BLaER1 treated with 17β-estradiol and CSF1 and Interleukin-3, amounts not matched to agents 10 nM and 100 nM (cell line): Measurements from ENCODE around the gene TK2.

Experiments
- H3K27ac ChIP-seq, 11 experiments: shearing (Covaris generic); formaldehyde crosslinking; 2 replicates each; pipeline ENCODE4 v1.8.1; 2022
- H3K27me3 ChIP-seq, 11 experiments: shearing (Covaris generic); formaldehyde crosslinking; 2 replicates each; pipeline ENCODE4 v1.8.1; 2022
- H3K36me3 ChIP-seq, 11 experiments: shearing (Covaris generic); formaldehyde crosslinking; 2 replicates each; pipeline ENCODE4 v1.8.1; 2022
- H3K4me1 ChIP-seq, 10 experiments: shearing (Covaris generic); formaldehyde crosslinking; 2 replicates each; pipeline ENCODE4 v1.8.1; 2022
- H3K4me2 ChIP-seq, 11 experiments: shearing (Covaris generic); formaldehyde crosslinking; 2 replicates each; pipeline ENCODE4 v1.8.1; 2022
- H3K4me3 ChIP-seq, 10 experiments: shearing (Covaris generic); formaldehyde crosslinking; 2 replicates each; pipeline ENCODE4 v1.8.1; 2022
- H3K9ac ChIP-seq, 11 experiments: shearing (Covaris generic); formaldehyde crosslinking; 2 replicates each; pipeline ENCODE4 v1.8.1; 2022
- H3K9me3 ChIP-seq, 11 experiments: shearing (Covaris generic); formaldehyde crosslinking; replicated peaks in 1 of 11; 2 replicates each; pipeline ENCODE4 v1.8.1; 2022
- H4K20me1 ChIP-seq, 11 experiments: shearing (Covaris generic); formaldehyde crosslinking; 2 replicates each; pipeline ENCODE4 v1.8.1; 2022
- Cebpa-rat ChIP-seq, 11 experiments: shearing (Covaris generic); IDR thresholded peaks; 2 replicates each; pipeline ENCODE4 v1.8.1; 2022

TK2 gene

DNA sequence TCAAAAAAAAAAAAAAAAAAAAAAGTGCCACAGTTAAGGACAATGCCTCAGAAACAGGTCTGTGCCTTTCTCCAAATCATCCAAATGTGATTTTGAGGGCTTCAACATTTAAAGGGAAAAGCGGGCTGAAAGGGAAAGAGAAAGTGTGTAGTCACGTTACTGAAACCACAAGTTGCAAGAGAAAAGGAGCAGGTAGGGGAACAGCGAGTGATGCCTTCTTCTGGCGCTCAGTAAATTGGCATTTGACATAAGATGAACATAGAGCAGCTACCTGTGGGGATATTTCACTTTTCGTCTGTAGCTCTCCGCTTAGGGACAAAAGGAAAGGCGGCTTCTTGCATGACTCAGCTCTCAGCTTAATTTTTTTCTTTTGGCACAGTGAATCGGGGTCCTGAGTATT, 40.4 kb upstream of the TK2 start:
- Histone ChIP-seq H3K4me3 (peak overlapping the region; percentile 33 to 72 (median 65); a peak in 19 of 20 replicates), H3K27me3 (no peaks in the 10 kb centered on the region), H3K9me3 (no peaks in the 10 kb centered on the region), H3K36me3 (peaks cover 0 to 14% (median 0%) of the 10 kb centered on the region in 11 experiments; a peak in 2 of 22 replicates), H3K27ac (peak overlapping the region; percentile 21 to 91 (median 83); a peak in 18 of 22 replicates), H3K9ac (peak overlapping the region; percentile 39 to 85 (median 83); a peak in 20 of 22 replicates), H4K20me1 (no peaks in the 10 kb centered on the region), H3K4me2 (peak overlapping the region; percentile 83 to 98 (median 91)), H3K4me1 (peaks cover 75 to 85% (median 82%) of the 10 kb centered on the region in 10 experiments)
- no peak for TF ChIP-seq Cebpa-rat (IDR thresholded peaks at IDR 0.05)

DNA sequence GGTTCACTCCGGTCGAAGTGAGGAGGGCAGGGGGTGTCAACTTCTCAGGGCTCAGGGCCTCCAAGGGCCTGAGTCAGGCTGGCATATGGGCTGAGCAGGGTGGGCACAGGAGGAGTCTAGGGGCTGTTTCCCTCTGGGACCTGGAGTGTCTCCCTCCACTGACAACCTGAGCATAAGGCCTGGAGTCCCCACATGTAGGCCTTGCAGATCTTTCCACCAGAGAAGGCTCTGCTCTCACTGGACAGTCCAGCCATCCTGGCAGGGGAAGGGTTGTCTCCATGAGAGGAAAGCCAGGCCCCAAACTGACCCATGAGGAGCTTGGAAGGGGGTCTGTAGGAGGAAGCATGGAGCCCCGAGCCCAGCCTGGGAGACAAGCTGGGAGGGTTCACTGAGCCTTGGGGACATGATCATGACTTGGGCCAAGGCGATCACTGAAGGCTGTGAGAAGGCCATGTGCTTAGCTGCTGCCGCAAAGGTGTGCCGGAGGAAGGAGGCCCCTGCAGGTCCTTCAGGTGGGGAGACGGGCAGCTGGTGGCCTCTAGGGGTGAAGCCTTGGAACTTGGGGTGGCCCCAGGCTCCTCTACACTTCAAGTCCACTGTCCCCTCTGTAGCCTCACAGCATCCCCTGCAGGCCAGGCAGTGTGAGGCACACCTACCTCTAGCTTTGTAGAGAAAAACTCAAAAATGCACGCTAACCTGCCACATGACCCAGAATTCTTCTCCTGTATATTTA, 39.2 kb upstream of the TK2 start:
- Histone ChIP-seq H4K20me1 (no peaks in the 10 kb centered on the region), H3K4me2 (peak overlapping the region; percentile 83 to 98 (median 91)), H3K36me3 (peaks cover 0 to 14% (median 0%) of the 10 kb centered on the region in 11 experiments; a peak in 2 of 22 replicates), H3K4me1 (peaks cover 75 to 85% (median 82%) of the 10 kb centered on the region in 10 experiments), H3K4me3 (peak overlapping the region; percentile 9 to 72 (median 65); a peak in 16 of 20 replicates), H3K9ac (peak overlapping the region; percentile 59 to 85 (median 83); a peak in 20 of 22 replicates), H3K9me3 (no peaks in the 10 kb centered on the region), H3K27ac (peak overlapping the region in 10 of 11 experiments; percentile 60 to 91 (median 86); a peak in 20 of 22 replicates), H3K27me3 (no peaks in the 10 kb centered on the region)
- TF ChIP-seq Cebpa-rat (IDR thresholded peaks at IDR 0.05) = no peak

DNA sequence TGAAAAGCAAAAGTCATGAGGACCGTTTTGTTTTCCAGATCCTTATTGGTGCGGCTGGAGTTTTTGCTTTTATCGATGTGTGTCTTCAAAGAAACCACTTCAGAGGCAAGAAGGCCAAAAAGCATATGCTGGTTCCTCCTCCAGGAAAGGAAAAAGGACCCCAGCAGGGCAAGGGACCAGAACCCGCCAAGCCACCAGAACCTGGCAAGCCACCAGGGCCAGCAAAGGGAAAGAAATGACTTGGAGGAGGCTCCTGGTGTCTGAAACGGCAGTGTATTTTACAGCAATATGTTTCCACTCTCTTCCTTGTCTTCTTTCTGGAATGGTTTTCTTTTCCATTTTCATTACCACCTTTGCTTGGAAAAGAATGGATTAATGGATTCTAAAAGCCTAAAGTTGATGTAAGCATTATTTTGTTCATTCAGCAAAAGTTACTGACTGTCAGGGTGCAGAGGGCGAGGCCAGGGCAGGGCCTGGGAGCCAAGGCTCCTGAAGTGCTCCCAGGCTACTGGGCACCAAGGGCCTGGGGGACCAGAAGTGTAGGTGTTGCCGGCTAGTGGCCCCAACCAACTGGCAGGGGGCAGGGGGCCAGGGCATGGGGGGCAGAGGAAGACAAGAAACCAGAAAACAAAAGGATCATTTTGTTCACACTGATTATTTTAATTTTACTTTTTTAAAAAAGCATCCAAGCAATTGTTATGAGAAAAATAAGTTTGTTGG, 38.1 kb upstream of the TK2 start:
- no peak for TF ChIP-seq Cebpa-rat (IDR thresholded peaks at IDR 0.05)
- Histone ChIP-seq H3K27me3 (no peaks in the 10 kb centered on the region), H3K9me3 (no peaks in the 10 kb centered on the region), H3K4me3 (peak overlapping the region; percentile 37 to 72 (median 65); a peak in 19 of 20 replicates), H3K4me1 (peaks cover 78 to 90% (median 89%) of the 10 kb centered on the region in 10 experiments), H3K36me3 (peaks cover 0 to 14% (median 0%) of the 10 kb centered on the region in 11 experiments; a peak in 2 of 22 replicates), H3K9ac (peak overlapping the region; percentile 59 to 85 (median 83)), H3K27ac (peak overlapping the region; percentile 56 to 91 (median 85); a peak in 21 of 22 replicates), H3K4me2 (peak overlapping the region; percentile 83 to 98 (median 91)), H4K20me1 (no peaks in the 10 kb centered on the region)

DNA sequence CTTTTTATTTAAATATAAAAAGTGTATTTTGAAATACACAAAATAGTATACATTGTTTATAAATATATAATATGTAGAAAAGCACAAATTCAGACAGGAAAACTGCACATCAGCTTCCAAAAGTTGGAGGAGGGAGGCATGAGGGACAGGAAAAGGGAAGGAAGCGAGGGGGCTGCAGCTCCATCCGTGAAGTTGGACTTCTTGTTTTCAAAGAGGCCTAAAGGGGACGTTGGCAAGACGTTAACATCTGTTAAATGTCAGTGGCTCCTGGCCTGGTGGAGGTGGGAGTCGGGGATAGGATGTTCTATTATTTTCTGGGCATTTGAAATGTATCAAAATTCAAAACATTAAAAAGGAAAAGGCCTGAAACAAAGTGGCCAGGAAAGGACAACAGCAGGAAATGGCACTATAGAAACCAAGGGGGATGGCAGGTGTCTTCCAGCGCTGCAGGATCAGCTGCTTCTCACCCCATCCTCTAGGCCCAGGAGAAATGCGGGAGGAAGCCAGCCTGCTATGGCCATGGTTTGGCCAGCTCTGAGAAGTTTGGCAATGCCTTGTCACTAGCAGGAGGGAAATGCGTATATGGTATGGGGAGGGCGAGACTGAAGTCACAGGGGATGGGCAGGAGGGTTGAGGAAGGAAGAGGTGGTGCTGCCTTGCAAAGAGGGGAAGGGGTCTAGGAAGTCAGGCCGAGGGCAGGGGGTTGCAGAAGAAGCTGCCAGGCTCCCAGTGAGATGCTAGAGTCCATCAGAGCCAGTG, 35.7 kb upstream of the TK2 start:
- H3K36me3 ChIP-seq = peaks cover 0 to 14% (median 0%) of the 10 kb centered on the region in 11 experiments; a peak in 2 of 22 replicates
- peak in 3 of 11 experiments; percentile 53 to 80 (median 57); a peak in 5 of 22 replicates for TF ChIP-seq Cebpa-rat (IDR thresholded peaks at IDR 0.05)
- H4K20me1 ChIP-seq = no peaks in the 10 kb centered on the region
- peak overlapping the region in 10 of 11 experiments; percentile 59 to 85 (median 83); a peak in 18 of 22 replicates for H3K9ac ChIP-seq
- no peaks in the 10 kb centered on the region for H3K9me3 ChIP-seq
- no peaks in the 10 kb centered on the region for H3K27me3 ChIP-seq
- peak overlapping the region in 9 of 10 experiments; percentile 41 to 72 (median 66); a peak in 15 of 20 replicates for H3K4me3 ChIP-seq
- H3K27ac ChIP-seq = peak overlapping the region; percentile 14 to 91 (median 85); a peak in 20 of 22 replicates
- peaks cover 91 to 100% (median 99%) of the 10 kb centered on the region in 10 experiments for H3K4me1 ChIP-seq
- H3K4me2 ChIP-seq = peak overlapping the region; percentile 83 to 98 (median 91)

DNA sequence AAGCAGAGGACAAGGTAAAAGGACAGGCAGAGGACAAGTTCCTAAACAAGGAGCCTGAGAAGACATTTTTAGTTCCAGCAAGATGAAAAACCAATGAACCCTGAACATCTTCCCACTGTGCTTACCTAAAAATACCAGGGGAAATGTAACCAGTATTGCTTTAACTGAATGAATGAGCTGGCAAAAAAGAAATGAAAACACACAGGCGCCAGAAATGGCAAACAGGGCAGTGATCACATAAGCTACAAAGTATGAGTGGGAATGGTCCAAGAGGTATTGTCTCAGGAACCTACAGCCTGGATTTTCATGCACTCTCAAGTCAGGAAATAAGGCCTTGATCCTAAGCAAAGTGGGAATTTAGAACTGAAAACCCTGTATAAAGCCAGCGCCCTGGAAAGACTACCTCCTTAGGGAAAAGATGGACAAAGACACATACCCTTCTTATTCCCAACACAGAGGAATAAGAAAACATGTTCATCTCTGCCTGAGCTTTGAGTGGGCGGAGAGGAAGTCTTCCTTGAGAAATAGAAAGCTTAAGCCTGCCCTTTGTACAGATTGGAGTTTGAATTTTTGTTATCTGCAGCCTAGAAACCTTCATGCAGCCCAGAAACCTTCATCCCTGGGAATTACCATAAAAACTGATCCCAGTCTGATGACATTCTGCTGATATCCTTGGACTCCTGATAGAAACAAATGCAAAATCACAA, 31.5 kb upstream of the TK2 start:
- Histone ChIP-seq H3K4me3 (peak overlapping the region in 7 of 10 experiments; percentile 32 to 59 (median 50); a peak in 12 of 20 replicates), H3K9me3 (no peaks in the 10 kb centered on the region), H3K4me1 (peaks cover 80 to 100% (median 100%) of the 10 kb centered on the region in 10 experiments), H3K9ac (peak overlapping the region in 10 of 11 experiments; percentile 14 to 71 (median 62); a peak in 17 of 22 replicates), H3K27ac (peak overlapping the region in 8 of 11 experiments; percentile 56 to 90 (median 78); a peak in 17 of 22 replicates), H3K36me3 (no peaks in the 10 kb centered on the region), H3K27me3 (peaks cover 0 to 25% (median 0%) of the 10 kb centered on the region in 11 experiments; a peak in 8 of 22 replicates), H3K4me2 (peak overlapping the region; percentile 87 to 97 (median 93)), H4K20me1 (no peaks in the 10 kb centered on the region)
- TF ChIP-seq Cebpa-rat (IDR thresholded peaks at IDR 0.05) = no peak

DNA sequence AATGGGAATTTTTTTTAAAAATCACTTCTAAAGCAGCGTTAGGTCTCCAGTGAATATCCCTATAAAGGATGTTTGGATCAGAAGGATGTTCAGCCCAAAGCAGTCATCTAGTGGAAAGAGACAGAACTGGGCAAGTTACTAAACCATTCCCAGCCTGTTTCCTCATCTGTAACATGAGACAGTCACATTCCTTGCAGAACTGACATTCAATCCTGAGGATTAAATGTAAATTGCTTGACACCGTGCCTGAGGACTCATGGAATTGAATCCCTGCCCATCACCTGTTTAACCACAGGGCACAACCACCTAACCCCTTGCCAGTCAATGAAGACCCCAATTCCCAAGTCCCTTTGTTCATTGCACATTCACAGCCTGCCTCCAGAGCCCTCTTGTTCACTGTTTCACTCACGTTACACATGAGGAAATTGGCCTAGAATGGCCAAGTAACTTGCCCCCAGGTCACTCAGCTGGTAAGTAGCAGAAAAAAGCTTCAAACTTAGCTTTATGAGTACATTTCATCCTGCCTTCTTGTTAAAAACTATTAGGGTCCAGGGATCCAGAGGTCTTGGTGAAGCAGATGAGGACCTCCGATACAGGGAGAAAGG, 30.8 kb upstream of the TK2 start:
- Histone ChIP-seq H3K4me3 (peak overlapping the region in 7 of 10 experiments; percentile 32 to 59 (median 50); a peak in 12 of 20 replicates), H4K20me1 (no peaks in the 10 kb centered on the region), H3K36me3 (peaks cover 0 to 1% (median 0%) of the 10 kb centered on the region in 11 experiments; a peak in 1 of 22 replicates), H3K4me2 (peak overlapping the region; percentile 87 to 97 (median 93)), H3K9ac (peak overlapping the region in 10 of 11 experiments; percentile 14 to 71 (median 62); a peak in 17 of 22 replicates), H3K27me3 (peaks cover 0 to 25% (median 0%) of the 10 kb centered on the region in 11 experiments; a peak in 8 of 22 replicates), H3K9me3 (no peaks in the 10 kb centered on the region), H3K4me1 (peaks cover 73 to 100% (median 97%) of the 10 kb centered on the region in 10 experiments), H3K27ac (peak overlapping the region in 8 of 11 experiments; percentile 56 to 90 (median 78); a peak in 17 of 22 replicates)
- TF ChIP-seq Cebpa-rat (IDR thresholded peaks at IDR 0.05) = no peak
